Gastrocnemius medialis (tissue), 4 donors: ENCODE measurements around the gene UPF1. TPM values are rescaled to one million over a fixed set of nuclear protein-coding genes. Genes with fewer than 3 reads are reported as not detected.
A peak's percentile ranks its signal among the peaks of the same experiment; 100 is the strongest.

Source experiments
- ATAC-seq, 2 donors: fragments of 150-250 bp; one replicate each; pipeline ENCODE4 v1.9.1; 2016
- DNase-seq, 2 donors: peaks; one replicate each; pipeline ENCODE4 v3.0.0-alpha.2; 2019
- H3K27ac ChIP-seq, 4 donors: fragments of 200-600 bp; sonication (generic); 1 replicate in 1 of 4; 2 replicates in 3 of 4; pipeline ENCODE4 v1.5.1; 2016 to 2018; ENCODE audit warnings: mild to moderate bottlenecking in 2 of 4, moderate library complexity in 1 of 4
- H3K27me3 ChIP-seq, 3 donors: fragments of 200-600 bp; sonication (generic) in 2 of 3; 1 replicate in 1 of 3; 2 replicates in 2 of 3; pipeline versions ENCODE4 v1.5.1 to v1.6.0; 2016 to 2019; ENCODE audit warnings: mild to moderate bottlenecking in 1 of 3, moderate library complexity in 1 of 3
- H3K36me3 ChIP-seq, 2 donors: fragments of 200-600 bp; sonication (generic) in 1 of 2; one replicate each; pipeline ENCODE4 v1.5.1; 2017 to 2018
- H3K4me1 ChIP-seq, 2 donors: fragments of 200-600 bp; sonication (generic) in 1 of 2; one replicate each; pipeline ENCODE4 v1.5.1; 2016 to 2017; ENCODE audit warnings: mild to moderate bottlenecking in 2 of 2
- H3K4me3 ChIP-seq, 4 donors: fragments of 200-600 bp; sonication (generic) in 3 of 4; 1 replicate in 1 of 4; 2 replicates in 3 of 4; pipeline ENCODE4 v1.5.1; 2016 to 2019; ENCODE audit warnings: mild to moderate bottlenecking in 2 of 4
- H3K9me3 ChIP-seq, 3 donors: fragments of 200-600 bp; sonication (generic) in 2 of 3; 1 replicate in 1 of 3; 2 replicates in 2 of 3; pipeline ENCODE4 v1.5.1; 2016 to 2019
- POLR2A ChIP-seq, 2 donors: fragments of 450-650 bp; IDR thresholded peaks; one replicate each; pipeline ENCODE4 v1.6.1; 2017; ENCODE audit warnings: antibody characterized with exemption in 2 of 2, mild to moderate bottlenecking in 2 of 2, moderate library complexity in 2 of 2
- in situ Hi-C, 4 donors: fragments of 200-750 bp; cut with MboI; loops; one replicate each; pipeline versions ENCODE4 v1.15.0 to v1.8.0; 2017; ENCODE audit warnings: low sequenced_read_pairs in 4 of 4
- intact Hi-C: fragments of 100-400 bp; cut with DNase I; formaldehyde crosslinking; loops from one replicate; pipeline ENCODE4 v1.15.1; 2023; ENCODE audit warnings: low total_unique reads
- total RNA-seq, 4 donors: library from RNA; depleted of rRNA; stranded (reverse); fragments of >200 nt; gene quantifications; one replicate each; pipeline versions ENCODE4 v1.1.0 to v1.2.3, GENCODE V29; 2016
- TF ChIP-seq, protein P1 (sequence below), 5 experiments: fragments of 450-650 bp in 3 of 5; fragments of 200-600 bp in 2 of 5; sonication (generic) in 2 of 5; IDR thresholded peaks in 4 of 5; conservative IDR thresholded peaks in 1 of 5; 1 replicate in 4 of 5; 2 replicates in 1 of 5; pipeline ENCODE4 v1.5.1; 2016 to 2019; ENCODE audit warnings: antibody characterized with exemption in 5 of 5, mild to moderate bottlenecking in 3 of 5, moderate library complexity in 3 of 5

Gene UPF1
- total RNA-seq, 4 donors from 2014 or later: 26.0 to 64.9 (median 46.4) TPM

DNA sequence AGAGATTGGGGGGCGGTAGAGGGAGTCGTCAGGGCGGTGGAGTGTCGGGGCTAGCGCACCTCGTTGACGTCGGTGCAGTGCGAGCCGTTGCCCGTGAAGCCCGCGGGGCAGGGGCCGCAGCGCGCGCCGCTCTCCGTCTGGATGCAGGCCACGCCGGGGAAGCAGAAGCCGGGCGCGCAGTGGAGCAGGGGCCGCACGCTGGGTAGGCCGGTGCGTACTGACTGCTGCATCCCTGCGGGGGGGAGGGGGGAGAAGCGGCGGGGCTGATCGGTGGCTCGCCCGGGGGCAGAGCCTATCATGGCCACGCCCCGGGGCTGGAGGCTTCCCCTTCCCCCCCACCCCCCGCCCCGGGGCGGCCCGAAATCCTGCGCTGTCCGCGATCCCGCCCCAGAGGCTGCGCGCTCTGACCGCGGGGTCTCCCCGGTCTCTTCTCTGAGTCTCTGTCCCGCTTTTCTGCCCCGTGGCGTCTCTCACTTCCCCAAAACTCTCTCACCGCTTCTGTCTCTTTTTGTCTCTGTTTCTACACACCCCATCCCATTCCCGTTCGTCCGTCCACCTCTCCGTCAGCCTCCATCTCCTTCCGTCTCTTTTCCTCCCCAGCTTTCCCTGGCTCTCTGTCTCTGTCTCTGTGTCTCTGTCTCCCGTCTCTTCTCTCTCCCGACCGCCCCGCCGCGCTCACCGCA, 41.7 kb upstream of the UPF1 start:
- Histone ChIP-seq H3K36me3 (no peaks in the 10 kb centered on the region), H3K4me3 (peak overlapping the region; percentile 10 to 39 (median 30)), H3K27me3 (peaks cover 75 to 82% (median 79%) of the 10 kb centered on the region in 3 donors), H3K9me3 (no peaks in the 10 kb centered on the region), H3K27ac (no peak overlapping the region), H3K4me1 (peaks cover 10 to 25% of the 10 kb centered on the region in 2 donors)
- intact Hi-C loops: no loop called here
- DNase-seq (no peak), ATAC-seq (no peak)
- in situ Hi-C loops: no loop called here
- no peak for TF ChIP-seq POLR2A (IDR thresholded peaks at IDR 0.05)
- TF ChIP-seq, protein P1, sequence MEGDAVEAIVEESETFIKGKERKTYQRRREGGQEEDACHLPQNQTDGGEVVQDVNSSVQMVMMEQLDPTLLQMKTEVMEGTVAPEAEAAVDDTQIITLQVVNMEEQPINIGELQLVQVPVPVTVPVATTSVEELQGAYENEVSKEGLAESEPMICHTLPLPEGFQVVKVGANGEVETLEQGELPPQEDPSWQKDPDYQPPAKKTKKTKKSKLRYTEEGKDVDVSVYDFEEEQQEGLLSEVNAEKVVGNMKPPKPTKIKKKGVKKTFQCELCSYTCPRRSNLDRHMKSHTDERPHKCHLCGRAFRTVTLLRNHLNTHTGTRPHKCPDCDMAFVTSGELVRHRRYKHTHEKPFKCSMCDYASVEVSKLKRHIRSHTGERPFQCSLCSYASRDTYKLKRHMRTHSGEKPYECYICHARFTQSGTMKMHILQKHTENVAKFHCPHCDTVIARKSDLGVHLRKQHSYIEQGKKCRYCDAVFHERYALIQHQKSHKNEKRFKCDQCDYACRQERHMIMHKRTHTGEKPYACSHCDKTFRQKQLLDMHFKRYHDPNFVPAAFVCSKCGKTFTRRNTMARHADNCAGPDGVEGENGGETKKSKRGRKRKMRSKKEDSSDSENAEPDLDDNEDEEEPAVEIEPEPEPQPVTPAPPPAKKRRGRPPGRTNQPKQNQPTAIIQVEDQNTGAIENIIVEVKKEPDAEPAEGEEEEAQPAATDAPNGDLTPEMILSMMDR (IDR thresholded peaks at IDR 0.05 in 4 of 5, conservative IDR thresholded peaks at IDR 0.05 in 1 of 5): no peak

DNA sequence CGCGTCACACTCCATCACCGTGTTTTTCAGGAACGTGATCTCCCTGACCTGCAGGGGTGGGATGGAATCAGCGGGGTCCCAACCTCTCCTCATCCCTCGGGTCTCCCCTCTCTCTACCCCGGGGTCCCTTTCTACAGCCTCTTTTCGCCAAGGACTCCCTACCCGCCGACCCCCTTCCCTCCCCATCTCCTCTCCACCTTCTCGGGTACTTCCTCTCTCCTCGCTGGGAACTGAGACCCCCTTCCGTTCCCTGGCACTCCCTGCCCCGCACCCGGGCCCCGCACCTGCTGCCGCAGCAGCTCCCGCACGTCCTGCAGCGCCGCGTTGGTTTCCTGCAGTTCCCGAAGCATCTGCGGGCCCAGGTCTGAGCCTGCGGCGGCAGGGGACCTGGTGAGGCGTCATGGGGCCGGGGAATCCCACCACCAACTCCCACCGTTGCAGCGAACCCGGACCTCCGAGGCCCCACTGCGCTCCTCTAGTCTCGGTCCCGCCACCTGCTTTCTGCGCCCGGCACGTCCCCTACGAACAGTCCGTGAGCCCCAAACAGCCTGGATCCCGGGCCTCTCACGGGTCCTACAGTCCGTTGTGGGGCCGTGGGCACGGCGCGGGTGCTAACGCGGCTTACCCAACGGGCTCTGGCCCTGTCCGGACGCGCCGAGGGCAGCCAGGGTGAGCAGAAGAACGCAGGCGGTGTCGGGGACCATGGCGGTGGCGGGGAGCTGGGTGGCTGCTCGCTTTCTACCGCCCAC, 41.0 kb upstream of the UPF1 start, which contains the start of gene COMP:
TSS of gene COMP (minus strand) at position 740 of the 749 bp plus-strand sequence. CDS start at position 704, 36 bp downstream.
- no peaks in the 10 kb centered on the region for H3K9me3 ChIP-seq
- H3K27ac ChIP-seq: no peak within 1 kb of the TSS
- H3K4me1 ChIP-seq: peaks cover 10 to 23% of the 10 kb centered on the region in 2 donors
- H3K4me3 ChIP-seq: peak within 1 kb of the TSS; percentile 10 to 39 (median 30)
- intact Hi-C loops: no loop called here
- DNase-seq: no peak
- no peaks in the 10 kb centered on the region for H3K36me3 ChIP-seq
- no peak for TF ChIP-seq POLR2A (IDR thresholded peaks at IDR 0.05)
- TF ChIP-seq, protein P1 (IDR thresholded peaks at IDR 0.05 in 4 of 5, conservative IDR thresholded peaks at IDR 0.05 in 1 of 5): no peak
- in situ Hi-C loops: no loop called here
- H3K27me3 ChIP-seq: peaks cover 77 to 84% (median 81%) of the 10 kb centered on the region in 3 donors
- no peak for ATAC-seq

DNA sequence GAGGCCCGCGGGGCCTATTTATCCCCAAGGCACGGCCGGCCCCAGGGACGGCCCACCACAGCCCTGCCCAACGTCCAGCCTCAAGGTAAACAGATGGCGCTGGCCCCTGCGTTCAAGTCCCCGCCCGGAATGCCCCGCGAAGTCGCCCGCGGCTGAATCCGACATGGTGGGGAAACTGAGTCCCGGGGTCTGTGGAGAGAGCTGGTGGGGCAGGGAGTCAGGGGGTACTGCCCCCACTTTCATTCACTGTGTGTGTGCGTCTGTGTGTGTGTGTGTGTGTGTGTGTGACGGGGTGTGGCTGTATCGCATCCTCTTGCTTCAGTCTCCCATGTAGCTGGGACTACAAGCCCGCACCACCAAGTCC, 40.5 kb upstream of the UPF1 start:
- intact Hi-C loops (no loop called here), in situ Hi-C loops (no loop called here)
- Histone ChIP-seq H3K36me3 (no peaks in the 10 kb centered on the region), H3K27me3 (peaks cover 77 to 84% (median 81%) of the 10 kb centered on the region in 3 donors), H3K9me3 (no peaks in the 10 kb centered on the region), H3K27ac (no peak overlapping the region), H3K4me3 (peak overlapping the region in 1 of 4 donors; percentile 13), H3K4me1 (peaks cover 10 to 23% of the 10 kb centered on the region in 2 donors)
- DNase-seq (no peak), ATAC-seq (no peak)
- TF ChIP-seq POLR2A (IDR thresholded peaks at IDR 0.05): no peak
- TF ChIP-seq, protein P1 (IDR thresholded peaks at IDR 0.05 in 4 of 5, conservative IDR thresholded peaks at IDR 0.05 in 1 of 5): no peak

DNA sequence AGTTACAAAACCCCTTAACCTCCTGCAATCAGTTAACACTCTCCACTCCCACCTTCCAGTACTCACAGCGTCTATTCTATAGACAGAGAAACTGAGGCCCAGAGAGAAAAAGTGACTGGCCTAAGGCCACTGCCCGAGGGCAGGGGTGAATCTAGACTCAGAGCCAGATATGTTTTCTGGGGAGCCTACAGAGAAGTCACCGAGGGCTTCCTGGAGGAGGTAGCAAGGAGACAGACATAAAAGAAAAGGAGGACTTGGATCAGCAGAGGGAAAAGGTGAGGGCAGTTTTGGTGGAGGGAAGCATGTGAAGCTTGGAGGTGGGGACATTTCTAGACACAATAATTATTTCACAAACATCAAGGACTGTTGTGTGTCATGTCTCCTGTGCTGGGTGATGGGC, 39.1 kb upstream of the UPF1 start:
- in situ Hi-C loops (no loop called here), intact Hi-C loops (no loop called here)
- TF ChIP-seq POLR2A (IDR thresholded peaks at IDR 0.05): no peak
- TF ChIP-seq, protein P1 (IDR thresholded peaks at IDR 0.05 in 4 of 5, conservative IDR thresholded peaks at IDR 0.05 in 1 of 5): no peak

More for the DNA sequence above, 39.1 kb upstream of the UPF1 start:
- H3K9me3 ChIP-seq: no peaks in the 10 kb centered on the region
- H3K27me3 ChIP-seq: peaks cover 66 to 74% (median 73%) of the 10 kb centered on the region in 3 donors
- no peak for DNase-seq
- no peak overlapping the region for H3K4me3 ChIP-seq
- H3K36me3 ChIP-seq: no peaks in the 10 kb centered on the region
- H3K4me1 ChIP-seq: peaks cover 4 to 23% of the 10 kb centered on the region in 2 donors
- no peak for ATAC-seq
- no peak overlapping the region for H3K27ac ChIP-seq
